Stimulated activated CD8-positive, alpha-beta memory T cell treated with anti-CD3 and anti-CD28 coated beads, Interleukin-2, amount 100 ng/mL, for 48 hours (primary cell): ENCODE results near the gene TXNRD2.
"Not testable (repeated sequence)": the region's sequence is repeated elsewhere in the genome, so short reads cannot be mapped to it uniquely, and the experiment has no call there.

Source experiments
- DNase-seq, 2 donors: peaks; one replicate each; pipeline ENCODE4 v3.0.0-alpha.2; 2020; ENCODE audit warnings: low read depth in 2 of 2

Gene TXNRD2

GRCh38 chr22:19890502-19891316 is 50.9 kb downstream of the TXNRD2 start:
- DNase-seq, result no peak

- no peak for DNase-seq
Measured at GRCh38 chr22:19889951-19890350, 51.7 kb downstream of the TXNRD2 start.

GRCh38 chr22:19888131-19888746 is 53.4 kb downstream of the TXNRD2 start:
- DNase-seq, result no peak

GRCh38 chr22:19887256-19887985 is 54.2 kb downstream of the TXNRD2 start:
- no peak for DNase-seq

- no peak for DNase-seq
Measured at GRCh38 chr22:19886605-19887255, 54.9 kb downstream of the TXNRD2 start.

GRCh38 chr22:19885841-19886592 is 55.6 kb downstream of the TXNRD2 start:
- DNase-seq, result no peak

GRCh38 chr22:19884954-19885751 is 56.5 kb downstream of the TXNRD2 start:
- DNase-seq, result no peak

- DNase-seq, result no peak
Measured at GRCh38 chr22:19884161-19884953, 57.3 kb downstream of the TXNRD2 start.

- not testable (repeated sequence) for DNase-seq
Measured at GRCh38 chr22:19883446-19883845, 58.2 kb downstream of the TXNRD2 start.

- no peak for DNase-seq
Measured at GRCh38 chr22:19882446-19883381, 58.9 kb downstream of the TXNRD2 start.

GRCh38 chr22:19880786-19881569 is 60.6 kb downstream of the TXNRD2 start:
- DNase-seq, result no peak

GRCh38 chr22:19879992-19880785 is 61.4 kb downstream of the TXNRD2 start:
- no peak for DNase-seq

GRCh38 chr22:19879643-19879991 is 62.0 kb downstream of the TXNRD2 start:
- no peak for DNase-seq

- DNase-seq, result no peak
Measured at GRCh38 chr22:19879246-19879570, 62.4 kb downstream of the TXNRD2 start.

GRCh38 chr22:19878461-19879245 is 63.0 kb downstream of the TXNRD2 start:
- no peak for DNase-seq

GRCh38 chr22:19877626-19878339 is 63.8 kb downstream of the TXNRD2 start:
- DNase-seq, result no peak
